ENCODE measurements around the gene METTL21C. TPM values are rescaled to one million over a fixed set of nuclear protein-coding genes. Genes with fewer than 3 reads are reported as not detected.

The METTL21C gene
- polyA plus RNA-seq, result 0.06 TPM
- long read RNA-seq, donor 1, result 0 reads
- long read RNA-seq, donor 2, result 0 reads
- long read RNA-seq, donor 3, result 0 reads
- long read RNA-seq, donor 4, result 0 reads
- long read RNA-seq, donor 5, result 0 reads
- long read RNA-seq, donor 6, result 0 reads
- long read RNA-seq, donor 7, result 0 reads
- long read RNA-seq, donor 8, result 0 reads
- long read RNA-seq, donor 9, result 0 reads
- long read RNA-seq, donor 10, result 0 reads
- long read RNA-seq, donor 11, result 0 reads

- Histone ChIP-seq H3K4me1 (ENCODE audit: control insufficient read depth, insufficient read depth, low read length) (no peaks in the 10 kb centered on the region), H3K4me3 (ENCODE audit: low read length) (no peak within 1 kb of the TSS), H3K27ac (ENCODE audit: low read length) (no peak within 1 kb of the TSS), H3K36me3 (ENCODE audit: control insufficient read depth, insufficient read depth, low read length) (no peaks in the 10 kb centered on the region), H3K9me3 (ENCODE audit: control insufficient read depth, low read depth, low read length) (peaks cover 4% of the 10 kb centered on the region), H3K27me3 (ENCODE audit: control insufficient read depth, insufficient read depth, low read length) (peaks cover 21% of the 10 kb centered on the region)
- DNase-seq, result no peak
- WGBS (ENCODE audit: insufficient coverage, low lambda C conversion rate), result 70% methylated on average over 2 of the region's 6 CpGs
Observed at GRCh38 chr13:102694937-102695336, at the start of gene METTL21C. Gene METTL21C, minus strand, starts transcription at chr13:102695044. Its CDS starts 546 bp downstream, at chr13:102694498.

GRCh38 chr13:102742506-102742905, 47.7 kb upstream of the METTL21C start:
- peaks cover 3% of the 10 kb centered on the region for H3K9me3 ChIP-seq (ENCODE audit: control insufficient read depth, low read depth, low read length)
- H3K36me3 ChIP-seq (ENCODE audit: control insufficient read depth, insufficient read depth, low read length), result no peaks in the 10 kb centered on the region
- H3K27ac ChIP-seq (ENCODE audit: low read length), result no peak overlapping the region
- no peaks in the 10 kb centered on the region for H3K4me1 ChIP-seq (ENCODE audit: control insufficient read depth, insufficient read depth, low read length)
- H3K4me3 ChIP-seq (ENCODE audit: low read length), result no peak overlapping the region
- H3K27me3 ChIP-seq (ENCODE audit: control insufficient read depth, insufficient read depth, low read length), result no peaks in the 10 kb centered on the region
- peak; percentile 9 to 13 for DNase-seq

- no CpG with 5 or more reads among the region's 1 CpG for WGBS (ENCODE audit: insufficient coverage, low lambda C conversion rate)
- H3K36me3 ChIP-seq (ENCODE audit: control insufficient read depth, insufficient read depth, low read length), result no peaks in the 10 kb centered on the region
- no peak for DNase-seq
- H3K9me3 ChIP-seq (ENCODE audit: control insufficient read depth, low read depth, low read length), result peaks cover 3% of the 10 kb centered on the region
- no peak overlapping the region for H3K4me3 ChIP-seq (ENCODE audit: low read length)
- H3K4me1 ChIP-seq (ENCODE audit: control insufficient read depth, insufficient read depth, low read length), result no peaks in the 10 kb centered on the region
- H3K27me3 ChIP-seq (ENCODE audit: control insufficient read depth, insufficient read depth, low read length), result no peaks in the 10 kb centered on the region
- no peak overlapping the region for H3K27ac ChIP-seq (ENCODE audit: low read length)
Observed at GRCh38 chr13:102742101-102742500, 47.3 kb upstream of the METTL21C start.

- H3K27ac ChIP-seq (ENCODE audit: low read length), result no peak overlapping the region
- H3K4me1 ChIP-seq (ENCODE audit: control insufficient read depth, insufficient read depth, low read length), result no peaks in the 10 kb centered on the region
- no peaks in the 10 kb centered on the region for H3K36me3 ChIP-seq (ENCODE audit: control insufficient read depth, insufficient read depth, low read length)
- H3K9me3 ChIP-seq (ENCODE audit: control insufficient read depth, low read depth, low read length), result no peaks in the 10 kb centered on the region
- no peak overlapping the region for H3K4me3 ChIP-seq (ENCODE audit: low read length)
- no peak for DNase-seq
- peaks cover 2% of the 10 kb centered on the region for H3K27me3 ChIP-seq (ENCODE audit: control insufficient read depth, insufficient read depth, low read length)
- whole genome bisulfite sequencing (ENCODE audit: insufficient coverage, low lambda C conversion rate), result 100% methylated on average over 1 of the region's 8 CpGs
Observed at GRCh38 chr13:102729560-102730270, 34.9 kb upstream of the METTL21C start.

- no peak overlapping the region for H3K27ac ChIP-seq (ENCODE audit: low read length)
- peaks cover 2% of the 10 kb centered on the region for H3K27me3 ChIP-seq (ENCODE audit: control insufficient read depth, insufficient read depth, low read length)
- DNase-seq, result peak; percentile 11 to 26
- H3K4me1 ChIP-seq (ENCODE audit: control insufficient read depth, insufficient read depth, low read length), result no peaks in the 10 kb centered on the region
- WGBS (ENCODE audit: insufficient coverage, low lambda C conversion rate), result no CpG with 5 or more reads among the region's 2 CpGs
- no peaks in the 10 kb centered on the region for H3K9me3 ChIP-seq (ENCODE audit: control insufficient read depth, low read depth, low read length)
- H3K4me3 ChIP-seq (ENCODE audit: low read length), result no peak overlapping the region
- H3K36me3 ChIP-seq (ENCODE audit: control insufficient read depth, insufficient read depth, low read length), result no peaks in the 10 kb centered on the region
Observed at GRCh38 chr13:102726430-102726829, 31.6 kb upstream of the METTL21C start.

- Histone ChIP-seq H3K36me3 (ENCODE audit: control insufficient read depth, insufficient read depth, low read length) (no peaks in the 10 kb centered on the region), H3K27ac (ENCODE audit: low read length) (no peak overlapping the region), H3K9me3 (ENCODE audit: control insufficient read depth, low read depth, low read length) (no peaks in the 10 kb centered on the region), H3K27me3 (ENCODE audit: control insufficient read depth, insufficient read depth, low read length) (no peaks in the 10 kb centered on the region), H3K4me1 (ENCODE audit: control insufficient read depth, insufficient read depth, low read length) (no peaks in the 10 kb centered on the region), H3K4me3 (ENCODE audit: low read length) (no peak overlapping the region)
- peak; percentile 6 to 11 for DNase-seq
- WGBS (ENCODE audit: insufficient coverage, low lambda C conversion rate), result no CpG with 5 or more reads among the region's 6 CpGs
Observed at GRCh38 chr13:102724923-102725322, 30.1 kb upstream of the METTL21C start.

GRCh38 chr13:102721800-102722231, 27.0 kb upstream of the METTL21C start:
- Histone ChIP-seq H3K4me1 (ENCODE audit: control insufficient read depth, insufficient read depth, low read length) (no peaks in the 10 kb centered on the region), H3K27ac (ENCODE audit: low read length) (no peak overlapping the region), H3K27me3 (ENCODE audit: control insufficient read depth, insufficient read depth, low read length) (no peaks in the 10 kb centered on the region), H3K9me3 (ENCODE audit: control insufficient read depth, low read depth, low read length) (no peaks in the 10 kb centered on the region), H3K36me3 (ENCODE audit: control insufficient read depth, insufficient read depth, low read length) (no peaks in the 10 kb centered on the region), H3K4me3 (ENCODE audit: low read length) (no peak overlapping the region)
- no peak for DNase-seq
- no CpG with 5 or more reads among the region's 1 CpG for WGBS (ENCODE audit: insufficient coverage, low lambda C conversion rate)

GRCh38 chr13:102718746-102719145, 23.9 kb upstream of the METTL21C start:
- WGBS (ENCODE audit: insufficient coverage, low lambda C conversion rate), result no CpG with 5 or more reads among the region's 2 CpGs
- Histone ChIP-seq H3K27me3 (ENCODE audit: control insufficient read depth, insufficient read depth, low read length) (no peaks in the 10 kb centered on the region), H3K4me1 (ENCODE audit: control insufficient read depth, insufficient read depth, low read length) (no peaks in the 10 kb centered on the region), H3K9me3 (ENCODE audit: control insufficient read depth, low read depth, low read length) (no peaks in the 10 kb centered on the region), H3K4me3 (ENCODE audit: low read length) (no peak overlapping the region), H3K27ac (ENCODE audit: low read length) (no peak overlapping the region), H3K36me3 (ENCODE audit: control insufficient read depth, insufficient read depth, low read length) (no peaks in the 10 kb centered on the region)
- no peak for DNase-seq

GRCh38 chr13:102715447-102715846, 20.6 kb upstream of the METTL21C start:
- H3K4me3 ChIP-seq (ENCODE audit: low read length), result no peak overlapping the region
- H3K36me3 ChIP-seq (ENCODE audit: control insufficient read depth, insufficient read depth, low read length), result no peaks in the 10 kb centered on the region
- no peaks in the 10 kb centered on the region for H3K27me3 ChIP-seq (ENCODE audit: control insufficient read depth, insufficient read depth, low read length)
- WGBS (ENCODE audit: insufficient coverage, low lambda C conversion rate), result no CpG with 5 or more reads among the region's 1 CpG
- no peak overlapping the region for H3K27ac ChIP-seq (ENCODE audit: low read length)
- H3K9me3 ChIP-seq (ENCODE audit: control insufficient read depth, low read depth, low read length), result no peaks in the 10 kb centered on the region
- no peaks in the 10 kb centered on the region for H3K4me1 ChIP-seq (ENCODE audit: control insufficient read depth, insufficient read depth, low read length)
- no peak for DNase-seq

- no CpG with 5 or more reads among the region's 9 CpGs for WGBS (ENCODE audit: insufficient coverage, low lambda C conversion rate)
- Histone ChIP-seq H3K4me1 (ENCODE audit: control insufficient read depth, insufficient read depth, low read length) (no peaks in the 10 kb centered on the region), H3K27me3 (ENCODE audit: control insufficient read depth, insufficient read depth, low read length) (no peaks in the 10 kb centered on the region), H3K9me3 (ENCODE audit: control insufficient read depth, low read depth, low read length) (no peaks in the 10 kb centered on the region), H3K4me3 (ENCODE audit: low read length) (no peak overlapping the region), H3K36me3 (ENCODE audit: control insufficient read depth, insufficient read depth, low read length) (no peaks in the 10 kb centered on the region), H3K27ac (ENCODE audit: low read length) (no peak overlapping the region)
- DNase-seq, result no peak
Observed at GRCh38 chr13:102710261-102710679, 15.4 kb upstream of the METTL21C start.

GRCh38 chr13:102709536-102709935, 14.7 kb upstream of the METTL21C start:
- Histone ChIP-seq H3K27me3 (ENCODE audit: control insufficient read depth, insufficient read depth, low read length) (no peaks in the 10 kb centered on the region), H3K36me3 (ENCODE audit: control insufficient read depth, insufficient read depth, low read length) (no peaks in the 10 kb centered on the region)
- no peak for DNase-seq

More at GRCh38 chr13:102709536-102709935, 14.7 kb upstream of the METTL21C start:
- no peak overlapping the region for H3K27ac ChIP-seq (ENCODE audit: low read length)
- no peaks in the 10 kb centered on the region for H3K4me1 ChIP-seq (ENCODE audit: control insufficient read depth, insufficient read depth, low read length)
- H3K9me3 ChIP-seq (ENCODE audit: control insufficient read depth, low read depth, low read length), result no peaks in the 10 kb centered on the region
- no peak overlapping the region for H3K4me3 ChIP-seq (ENCODE audit: low read length)

Measured in large intestine (tissue), 12 donors.